GM12873 (cell line): ENCODE measurements around the gene MEGF6.

Experiments used
- CTCF ChIP-seq: IDR thresholded peaks from 2 replicates; pipeline ENCODE4 v1.5.1; 2012; ENCODE audit warnings: low read depth, mild to moderate bottlenecking, moderate library complexity, low read length, control low read depth; ENCODE audit not compliant: insufficient read depth; ENCODE audit errors: missing control alignments

Gene MEGF6

GRCh38 chr1:3450202-3450863 lies 161.0 kb downstream of the MEGF6 start:
- no peak for TF ChIP-seq CTCF

- no peak for TF ChIP-seq CTCF
Measured at GRCh38 chr1:3444736-3445135, 166.6 kb downstream of the MEGF6 start.

DNA sequence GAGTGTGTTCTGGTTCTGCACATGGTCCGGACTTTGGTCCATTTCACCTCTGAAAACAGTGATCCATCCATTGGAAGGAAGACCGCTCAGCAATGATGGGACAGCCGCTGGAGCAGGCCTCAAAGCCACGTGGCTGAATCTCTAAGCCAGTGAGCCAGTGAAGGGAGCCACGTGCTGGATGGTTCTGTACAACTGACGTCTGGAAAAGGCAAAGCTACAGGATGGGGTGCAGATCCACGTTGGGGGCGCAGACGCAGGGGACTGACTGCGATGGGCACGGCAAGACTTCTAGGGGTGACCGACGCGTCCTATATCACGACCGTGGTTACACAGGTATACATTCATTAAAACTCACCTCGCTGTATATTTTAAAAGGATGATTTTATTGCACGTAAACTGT lies 167.0 kb downstream of the MEGF6 start:
- TF ChIP-seq CTCF, result no peak

DNA sequence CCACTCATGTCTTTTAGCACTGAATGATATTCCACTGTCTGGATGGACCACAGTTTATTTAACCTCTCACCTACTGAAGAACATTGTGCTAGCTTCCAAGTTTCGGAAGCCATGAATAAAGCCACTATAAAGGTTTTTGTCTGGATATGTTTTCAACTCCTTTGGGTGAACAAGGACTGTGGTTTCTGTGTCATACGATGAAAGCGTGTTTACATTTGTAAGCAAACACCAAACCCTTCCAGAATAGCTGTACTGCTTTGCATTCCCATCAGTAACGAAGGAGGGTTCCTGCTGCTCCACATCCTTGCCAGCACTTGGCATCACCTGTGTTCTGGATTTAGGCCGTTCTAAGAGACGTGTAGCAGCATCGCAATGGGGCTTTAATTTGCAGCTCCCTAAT lies 167.5 kb downstream of the MEGF6 start:
- no peak for TF ChIP-seq CTCF

DNA sequence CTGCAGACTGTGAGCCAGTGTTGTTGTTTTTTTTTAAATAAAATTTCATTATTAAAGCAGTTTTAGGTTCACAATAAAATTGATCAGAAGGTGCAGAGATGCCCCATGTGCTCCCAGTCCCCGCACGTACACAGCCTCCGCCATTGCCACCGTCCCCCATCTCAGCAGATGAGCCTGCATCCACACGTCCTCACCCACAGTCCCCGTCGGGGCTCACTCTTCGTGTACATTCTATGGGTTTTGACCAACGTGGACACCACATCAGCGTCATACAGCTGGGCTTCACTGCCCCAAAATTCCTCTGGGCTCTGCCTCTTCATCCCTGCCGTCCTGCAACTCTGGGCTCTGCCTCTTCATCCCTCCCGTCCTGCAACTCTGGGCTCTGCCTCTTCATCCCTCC lies 168.4 kb downstream of the MEGF6 start:
- TF ChIP-seq CTCF, result no peak

GRCh38 chr1:3442331-3442730 lies 169.0 kb downstream of the MEGF6 start:
- no peak for TF ChIP-seq CTCF

DNA sequence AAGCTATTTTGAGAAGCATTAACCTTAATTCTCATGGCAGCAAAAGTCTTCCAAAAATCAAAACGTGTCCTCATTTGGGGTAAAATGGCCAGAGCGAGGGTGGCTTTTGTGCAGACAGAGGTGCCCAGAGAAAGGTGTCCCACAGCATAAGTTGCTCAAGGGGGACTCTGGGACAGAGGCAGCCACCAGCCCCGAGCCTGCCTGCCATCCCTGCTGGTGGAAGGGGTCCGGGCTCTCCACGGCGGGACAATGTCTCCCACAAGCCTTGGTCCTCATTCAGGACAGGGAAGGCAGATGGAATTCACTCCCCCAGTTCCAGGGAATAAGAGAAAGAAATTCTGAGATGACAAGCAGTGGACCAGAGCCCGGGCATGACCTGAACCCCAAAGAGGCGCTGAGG lies 169.4 kb downstream of the MEGF6 start:
- TF ChIP-seq CTCF, result no peak

GRCh38 chr1:3441410-3441847 lies 169.9 kb downstream of the MEGF6 start:
- no peak for TF ChIP-seq CTCF
